HL-60 (cell line): Measurements from ENCODE around the gene GSTA4.

Experiments
- POLR2AphosphoS5 ChIP-seq: IDR thresholded peaks from 2 replicates; pipeline ENCODE4 v1.6.1; 2012; ENCODE audit warnings: low read depth
- TF ChIP-seq, protein P1 (sequence below): IDR thresholded peaks from one replicate; pipeline ENCODE4 v1.5.1; 2011; ENCODE audit warnings: low read length, control low read depth, inconsistent platforms; ENCODE audit not compliant: insufficient read depth

DNA sequence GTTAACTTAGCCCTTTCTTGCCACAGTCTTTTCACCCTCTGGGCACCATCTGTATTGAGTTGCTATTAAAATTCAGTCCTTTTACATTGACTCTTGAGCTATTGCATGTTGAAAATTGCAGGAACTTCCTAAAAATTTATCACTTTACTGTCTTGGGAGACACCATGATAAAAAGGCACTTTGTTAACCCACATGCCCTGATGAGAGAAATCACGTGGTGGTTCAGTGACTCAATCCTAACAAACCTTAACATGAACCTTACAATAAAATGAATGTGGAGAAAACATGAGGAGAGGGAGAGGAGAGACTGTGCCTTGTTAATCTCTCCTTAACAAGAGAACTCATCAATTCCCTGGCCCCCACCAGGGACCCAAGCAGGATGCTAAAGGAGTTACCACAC, 30.8 kb downstream of the GSTA4 start:
- TF ChIP-seq, protein P1, sequence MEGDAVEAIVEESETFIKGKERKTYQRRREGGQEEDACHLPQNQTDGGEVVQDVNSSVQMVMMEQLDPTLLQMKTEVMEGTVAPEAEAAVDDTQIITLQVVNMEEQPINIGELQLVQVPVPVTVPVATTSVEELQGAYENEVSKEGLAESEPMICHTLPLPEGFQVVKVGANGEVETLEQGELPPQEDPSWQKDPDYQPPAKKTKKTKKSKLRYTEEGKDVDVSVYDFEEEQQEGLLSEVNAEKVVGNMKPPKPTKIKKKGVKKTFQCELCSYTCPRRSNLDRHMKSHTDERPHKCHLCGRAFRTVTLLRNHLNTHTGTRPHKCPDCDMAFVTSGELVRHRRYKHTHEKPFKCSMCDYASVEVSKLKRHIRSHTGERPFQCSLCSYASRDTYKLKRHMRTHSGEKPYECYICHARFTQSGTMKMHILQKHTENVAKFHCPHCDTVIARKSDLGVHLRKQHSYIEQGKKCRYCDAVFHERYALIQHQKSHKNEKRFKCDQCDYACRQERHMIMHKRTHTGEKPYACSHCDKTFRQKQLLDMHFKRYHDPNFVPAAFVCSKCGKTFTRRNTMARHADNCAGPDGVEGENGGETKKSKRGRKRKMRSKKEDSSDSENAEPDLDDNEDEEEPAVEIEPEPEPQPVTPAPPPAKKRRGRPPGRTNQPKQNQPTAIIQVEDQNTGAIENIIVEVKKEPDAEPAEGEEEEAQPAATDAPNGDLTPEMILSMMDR: no peak
- TF ChIP-seq POLR2AphosphoS5: no peak
